ENCODE data around the gene GDPGP1.

GDPGP1 gene

DNA sequence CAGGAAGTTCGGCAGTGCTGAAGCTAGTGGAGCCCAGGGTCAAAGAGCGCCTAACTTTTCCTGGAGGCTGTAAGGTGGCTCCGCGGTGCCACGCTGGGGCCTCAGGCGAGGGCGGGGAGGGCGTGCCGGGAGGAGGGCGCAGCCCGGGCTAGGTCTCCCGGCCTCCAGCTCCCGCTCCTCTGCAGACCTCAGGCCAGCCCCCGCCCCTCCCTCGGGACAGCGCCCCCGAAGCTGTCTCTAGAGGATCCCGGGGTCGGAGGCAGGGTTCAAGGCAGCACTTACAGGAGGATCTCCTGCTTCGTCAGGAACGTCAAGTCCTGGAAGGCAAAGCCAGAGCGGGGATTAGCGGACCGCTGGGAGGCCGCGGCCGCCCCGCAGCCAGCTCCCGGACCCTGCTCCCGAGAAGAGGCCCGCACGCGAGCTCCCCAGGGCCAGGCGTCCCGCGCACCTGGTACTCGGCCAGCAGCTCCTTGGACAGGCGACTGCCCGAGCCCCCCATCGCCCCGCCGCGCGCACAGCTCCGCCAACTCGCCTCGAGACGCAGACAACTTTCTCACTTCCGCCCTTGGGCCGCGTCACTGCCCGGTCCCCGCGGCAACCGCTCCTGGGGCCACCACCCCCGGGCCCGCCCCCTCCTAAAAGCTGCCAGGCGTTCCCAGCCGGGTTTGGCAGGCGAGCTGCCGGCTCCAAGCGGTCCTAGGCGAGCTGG is 468 bp upstream of the GDPGP1 start, which contains the start of gene CIB1:
TSS of gene CIB1 (minus strand) at position 555 of the 709 bp plus-strand sequence. CDS start at position 499, 56 bp downstream.
- DNase-seq (ENCODE audit: low read depth, low spot score), result peak; percentile 24
- peak within 1 kb of the TSS; percentile 87 for H3K4me3 ChIP-seq
- H3K9ac ChIP-seq (ENCODE audit: insufficient read length), result peak within 1 kb of the TSS; percentile 70
- H3K27ac ChIP-seq, result no peak within 1 kb of the TSS
- peaks cover 4% of the 10 kb centered on the region for H3K36me3 ChIP-seq (ENCODE audit: insufficient read depth, low read length)
- TF ChIP-seq POLR2AphosphoS5 (IDR thresholded peaks at IDR 0.05; ENCODE audit: borderline replicate concordance, low read depth, low read length) (peak; percentile 50; the same call in 1 of the 2 replicates), FOXP2 (optimal IDR thresholded peaks at IDR 0.05; ENCODE audit: control extremely low read depth, extremely low read length, insufficient read depth) (peak; percentile 61), EZH2 (IDR thresholded peaks at IDR 0.05) (no peak)
- no peaks in the 10 kb centered on the region for H3K9me3 ChIP-seq (ENCODE audit: low read depth, low read length)

DNA sequence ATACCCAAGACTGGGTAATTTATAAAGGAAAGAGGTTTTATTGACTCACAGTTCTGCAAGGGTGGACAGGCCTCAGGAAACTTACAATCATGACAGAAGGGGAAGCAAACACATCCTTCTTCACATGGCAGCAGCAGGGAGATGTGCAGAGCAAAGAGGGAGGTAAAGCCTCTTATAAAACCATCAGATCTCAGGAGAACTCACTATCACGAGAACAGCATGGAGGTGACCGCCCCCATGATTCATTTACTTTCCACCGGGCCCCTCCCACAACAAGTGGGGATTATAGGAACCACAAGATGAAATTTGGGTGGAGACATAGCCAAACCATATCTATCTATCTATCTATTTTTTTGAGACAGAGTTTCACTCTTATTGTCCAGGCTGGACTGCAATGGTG is 5.4 kb downstream of the GDPGP1 start:
- Histone ChIP-seq H3K27ac (no peak overlapping the region), H3K9me3 (ENCODE audit: low read depth, low read length) (no peaks in the 10 kb centered on the region), H3K36me3 (ENCODE audit: insufficient read depth, low read length) (peaks cover 8% of the 10 kb centered on the region), H3K4me3 (no peak overlapping the region), H3K9ac (ENCODE audit: insufficient read length) (no peak overlapping the region)
- TF ChIP-seq POLR2AphosphoS5 (IDR thresholded peaks at IDR 0.05; ENCODE audit: borderline replicate concordance, low read depth, low read length) (no peak), FOXP2 (optimal IDR thresholded peaks at IDR 0.05; ENCODE audit: control extremely low read depth, extremely low read length, insufficient read depth) (no peak)
- no peak for DNase-seq (ENCODE audit: low read depth, low spot score)

DNA sequence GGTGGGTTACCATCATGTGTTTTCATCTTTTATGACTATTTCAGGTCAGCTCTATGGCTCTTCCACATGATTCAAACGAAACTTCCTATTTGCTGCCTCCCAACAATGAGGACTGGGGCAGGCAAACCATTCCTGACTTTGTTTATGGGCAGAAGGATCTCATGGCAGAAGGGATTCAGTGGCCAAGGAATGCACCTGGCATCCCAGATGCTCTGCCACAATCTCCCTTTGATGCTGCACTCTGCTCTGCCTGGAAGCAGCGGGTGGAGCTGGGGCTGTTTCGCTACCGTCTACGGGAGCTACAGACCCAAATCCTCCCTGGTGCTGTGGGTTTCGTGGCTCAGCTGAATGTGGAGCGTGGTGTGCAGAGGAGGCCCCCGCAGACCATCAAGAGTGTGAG is 6.8 kb downstream of the GDPGP1 start:
- Histone ChIP-seq H3K27ac (no peak overlapping the region), H3K4me3 (no peak overlapping the region), H3K9me3 (ENCODE audit: low read depth, low read length) (no peaks in the 10 kb centered on the region), H3K9ac (ENCODE audit: insufficient read length) (no peak overlapping the region), H3K36me3 (ENCODE audit: insufficient read depth, low read length) (peaks cover 8% of the 10 kb centered on the region)
- TF ChIP-seq EZH2 (IDR thresholded peaks at IDR 0.05) (no peak), FOXP2 (optimal IDR thresholded peaks at IDR 0.05; ENCODE audit: control extremely low read depth, extremely low read length, insufficient read depth) (no peak), POLR2AphosphoS5 (IDR thresholded peaks at IDR 0.05; ENCODE audit: borderline replicate concordance, low read depth, low read length) (no peak)
- no peak for DNase-seq (ENCODE audit: low read depth, low spot score)

DNA sequence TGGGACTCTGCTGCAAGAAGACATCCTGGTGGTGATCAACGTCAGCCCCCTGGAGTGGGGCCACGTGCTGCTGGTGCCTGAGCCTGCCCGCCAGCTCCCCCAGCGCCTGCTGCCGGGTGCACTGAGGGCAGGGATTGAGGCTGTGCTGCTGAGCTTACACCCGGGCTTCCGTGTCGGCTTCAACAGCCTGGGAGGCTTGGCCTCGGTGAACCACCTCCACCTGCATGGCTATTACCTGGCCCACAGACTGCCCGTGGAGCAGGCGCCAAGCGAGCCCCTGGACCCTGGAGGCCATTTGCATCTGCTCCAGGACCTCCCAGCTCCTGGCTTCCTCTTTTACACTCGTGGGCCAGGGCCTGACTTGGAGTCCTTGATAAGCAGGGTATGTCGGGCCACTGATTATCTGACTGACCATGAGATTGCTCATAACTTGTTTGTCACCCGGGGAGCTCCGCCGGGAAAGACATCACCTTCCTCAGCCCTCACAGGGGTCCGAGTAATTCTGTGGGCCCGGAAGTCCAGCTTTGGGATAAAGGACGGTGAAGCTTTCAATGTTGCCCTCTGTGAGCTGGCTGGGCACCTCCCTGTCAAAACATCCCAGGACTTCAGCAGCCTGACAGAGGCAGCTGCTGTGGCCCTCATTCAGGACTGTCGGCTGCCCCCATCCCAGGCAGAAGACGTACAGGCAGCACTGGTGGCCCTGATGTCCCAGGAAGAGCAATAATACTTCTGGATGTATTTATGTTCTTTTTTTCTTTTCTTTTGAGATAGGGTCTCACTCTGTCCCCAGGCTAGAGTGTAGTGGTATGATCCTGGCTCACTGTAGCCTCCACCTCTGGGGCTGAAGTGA is 7.6 kb downstream of the GDPGP1 start:
- Histone ChIP-seq H3K36me3 (ENCODE audit: insufficient read depth, low read length) (peaks cover 8% of the 10 kb centered on the region), H3K4me3 (no peak overlapping the region), H3K9ac (ENCODE audit: insufficient read length) (no peak overlapping the region), H3K9me3 (ENCODE audit: low read depth, low read length) (no peaks in the 10 kb centered on the region), H3K27ac (no peak overlapping the region)
- DNase-seq (ENCODE audit: low read depth, low spot score), result no peak
- TF ChIP-seq POLR2AphosphoS5 (IDR thresholded peaks at IDR 0.05; ENCODE audit: borderline replicate concordance, low read depth, low read length) (no peak), FOXP2 (optimal IDR thresholded peaks at IDR 0.05; ENCODE audit: control extremely low read depth, extremely low read length, insufficient read depth) (no peak), EZH2 (IDR thresholded peaks at IDR 0.05) (no peak)

DNA sequence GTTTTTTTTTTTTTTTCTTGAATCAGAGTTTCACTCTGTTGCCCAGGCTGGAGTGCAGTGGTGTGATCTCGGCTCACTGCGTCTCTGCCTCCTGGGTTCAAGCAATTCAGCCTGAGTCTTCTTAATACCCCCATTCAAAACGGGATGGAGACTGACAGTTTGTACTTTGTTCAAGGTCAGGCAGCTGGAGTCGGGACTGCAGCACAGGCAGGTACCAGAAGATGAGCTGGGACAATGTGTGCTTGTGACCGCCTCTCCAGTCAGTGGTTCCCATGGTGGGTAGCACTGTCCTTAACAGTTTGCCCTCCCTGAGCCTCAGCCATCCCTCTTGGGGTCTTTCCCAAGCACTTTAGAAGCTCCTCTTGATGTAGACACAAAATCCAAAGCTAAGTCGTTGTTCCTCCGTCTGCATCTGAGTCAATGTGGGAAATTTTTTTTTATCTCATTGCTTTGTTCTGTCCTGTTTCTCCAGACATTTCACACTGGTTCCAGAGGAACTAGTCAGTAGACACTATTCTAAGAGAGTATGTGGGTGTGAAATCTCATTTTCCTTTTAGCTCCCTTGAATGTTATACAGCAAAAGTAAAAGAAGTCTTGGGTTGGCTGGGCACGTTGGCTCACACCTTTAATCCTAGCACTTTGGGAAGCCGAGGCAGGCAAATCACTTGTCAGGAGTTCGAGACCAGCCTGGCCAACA is 10.1 kb downstream of the GDPGP1 start:
- Histone ChIP-seq H3K27ac (no peak overlapping the region), H3K4me3 (no peak overlapping the region), H3K36me3 (ENCODE audit: insufficient read depth, low read length) (no peaks in the 10 kb centered on the region), H3K9me3 (ENCODE audit: low read depth, low read length) (no peaks in the 10 kb centered on the region), H3K9ac (ENCODE audit: insufficient read length) (no peak overlapping the region)
- DNase-seq (ENCODE audit: low read depth, low spot score), result no peak
- no peak for TF ChIP-seq POLR2AphosphoS5 (IDR thresholded peaks at IDR 0.05; ENCODE audit: borderline replicate concordance, low read depth, low read length)
- no peak for TF ChIP-seq EZH2 (IDR thresholded peaks at IDR 0.05)
- no peak for TF ChIP-seq FOXP2 (optimal IDR thresholded peaks at IDR 0.05; ENCODE audit: control extremely low read depth, extremely low read length, insufficient read depth)

DNA sequence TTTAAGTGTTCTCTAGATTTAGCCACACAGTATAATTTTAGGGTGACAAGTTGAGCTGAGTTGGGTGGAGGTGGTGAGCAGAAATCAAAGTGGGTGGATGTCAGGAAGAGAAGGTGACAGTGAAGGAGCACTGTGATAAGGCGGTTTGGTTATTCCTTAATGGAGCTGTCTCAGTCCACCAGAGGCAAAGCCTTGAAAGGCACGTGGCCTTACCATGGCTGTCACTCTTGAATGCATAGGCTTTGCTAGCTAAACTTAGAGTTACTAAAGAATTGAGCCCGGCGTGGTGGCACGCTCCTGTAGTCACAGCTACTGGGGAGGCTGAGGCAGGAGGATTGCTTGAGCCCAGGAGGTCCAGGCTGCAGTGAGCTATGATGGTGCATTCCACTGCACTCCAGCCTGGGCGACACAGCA is 14.8 kb downstream of the GDPGP1 start:
- Histone ChIP-seq H3K36me3 (ENCODE audit: insufficient read depth, low read length) (no peaks in the 10 kb centered on the region), H3K9ac (ENCODE audit: insufficient read length) (no peak overlapping the region), H3K27ac (no peak overlapping the region), H3K4me3 (no peak overlapping the region), H3K9me3 (ENCODE audit: low read depth, low read length) (no peaks in the 10 kb centered on the region)
- no peak for DNase-seq (ENCODE audit: low read depth, low spot score)
- TF ChIP-seq FOXP2 (optimal IDR thresholded peaks at IDR 0.05; ENCODE audit: control extremely low read depth, extremely low read length, insufficient read depth) (no peak), EZH2 (IDR thresholded peaks at IDR 0.05) (no peak), POLR2AphosphoS5 (IDR thresholded peaks at IDR 0.05; ENCODE audit: borderline replicate concordance, low read depth, low read length) (no peak)

DNA sequence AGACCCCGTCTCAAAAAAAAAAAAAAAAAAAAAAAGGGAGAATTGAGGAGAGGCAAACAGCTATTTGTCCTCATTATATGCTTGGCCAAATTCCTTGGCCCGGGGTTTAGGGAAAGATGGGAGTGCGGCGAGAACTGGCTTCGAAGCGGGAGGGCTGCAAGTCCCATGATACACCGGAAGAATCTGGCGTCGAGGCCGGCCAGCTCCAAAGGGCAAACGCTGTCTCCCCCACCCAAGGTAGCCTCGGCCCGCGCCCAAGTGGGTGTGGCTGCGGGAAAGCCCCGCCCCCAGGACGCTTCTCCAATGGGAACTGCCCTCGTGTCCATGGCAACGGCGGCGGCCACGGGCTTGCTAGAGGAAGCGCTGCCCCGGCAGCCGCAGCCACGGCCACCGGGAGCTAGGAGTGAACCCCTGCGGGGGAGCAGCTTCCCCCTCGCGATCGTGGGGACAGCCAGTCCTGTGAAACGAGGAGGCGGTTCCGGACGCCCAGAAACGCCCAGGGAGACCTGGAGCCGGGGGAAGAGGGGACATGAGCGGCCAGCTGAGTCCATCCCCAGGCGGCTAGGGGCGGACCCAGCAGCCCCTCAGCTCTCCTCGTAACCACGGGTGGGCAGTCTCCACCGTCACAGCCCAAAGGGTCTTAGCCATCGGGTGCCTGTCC is 15.3 kb downstream of the GDPGP1 start, which contains the start of gene TTLL13:
TSS of gene TTLL13 (plus strand) at position 354 of the 661 bp plus-strand sequence. CDS start 1,075 bp downstream, outside the sequence.
- H3K27ac ChIP-seq, result no peak within 1 kb of the TSS
- no peaks in the 10 kb centered on the region for H3K36me3 ChIP-seq (ENCODE audit: insufficient read depth, low read length)
- no peaks in the 10 kb centered on the region for H3K9me3 ChIP-seq (ENCODE audit: low read depth, low read length)
- DNase-seq (ENCODE audit: low read depth, low spot score), result no peak
- H3K4me3 ChIP-seq, result no peak within 1 kb of the TSS
- TF ChIP-seq POLR2AphosphoS5 (IDR thresholded peaks at IDR 0.05; ENCODE audit: borderline replicate concordance, low read depth, low read length) (peak; percentile 31; the same call in 1 of the 2 replicates), FOXP2 (optimal IDR thresholded peaks at IDR 0.05; ENCODE audit: control extremely low read depth, extremely low read length, insufficient read depth) (no peak), EZH2 (IDR thresholded peaks at IDR 0.05) (no peak)
- H3K9ac ChIP-seq (ENCODE audit: insufficient read length), result no peak within 1 kb of the TSS
